Measurements from ENCODE around the gene SIK2.
"Not testable (repeated sequence)": the region's sequence is repeated elsewhere in the genome, so short reads cannot be mapped to it uniquely, and the experiment has no call there.

Gene SIK2

GRCh38 chr11:111703576-111703975, 101.3 kb downstream of the SIK2 start:
- no peak for DNase-seq

GRCh38 chr11:111707039-111707690, 104.9 kb downstream of the SIK2 start:
- DNase-seq = no peak

GRCh38 chr11:111707691-111708067, 105.4 kb downstream of the SIK2 start:
- no peak for DNase-seq

GRCh38 chr11:111714522-111714921, 112.3 kb downstream of the SIK2 start:
- DNase-seq = no peak

GRCh38 chr11:111715142-111715816, 113.0 kb downstream of the SIK2 start:
- no peak for DNase-seq

- DNase-seq = not testable (repeated sequence)
These were observed 115.4 kb downstream of the SIK2 start for GRCh38 chr11:111717660-111718059.

- DNase-seq = no peak
These were observed 116.2 kb downstream of the SIK2 start for GRCh38 chr11:111718436-111718835.

GRCh38 chr11:111718859-111719258, 116.6 kb downstream of the SIK2 start:
- DNase-seq = no peak

GRCh38 chr11:111719379-111719778, 117.1 kb downstream of the SIK2 start:
- no peak for DNase-seq

GRCh38 chr11:111720801-111721494, 118.7 kb downstream of the SIK2 start:
- DNase-seq = no peak

GRCh38 chr11:111722501-111722900, 120.3 kb downstream of the SIK2 start:
- DNase-seq = no peak

GRCh38 chr11:111723595-111723994, 121.3 kb downstream of the SIK2 start:
- DNase-seq = no peak

GRCh38 chr11:111724615-111725129, 122.4 kb downstream of the SIK2 start:
- DNase-seq = no peak

GRCh38 chr11:111725621-111726020, 123.4 kb downstream of the SIK2 start:
- DNase-seq = no peak

- DNase-seq = no peak
These were observed 124.1 kb downstream of the SIK2 start for GRCh38 chr11:111726301-111726713.

- no peak for DNase-seq
These were observed 125.2 kb downstream of the SIK2 start for GRCh38 chr11:111727431-111727830.

- DNase-seq = no peak
These were observed 127.0 kb downstream of the SIK2 start for GRCh38 chr11:111729071-111729830.

GRCh38 chr11:111729831-111730311, 127.6 kb downstream of the SIK2 start:
- DNase-seq = no peak

GRCh38 chr11:111730871-111731591, 128.8 kb downstream of the SIK2 start:
- DNase-seq = no peak

- DNase-seq = no peak
These were observed 129.6 kb downstream of the SIK2 start for GRCh38 chr11:111731821-111732220.

- DNase-seq = no peak
These were observed 130.8 kb downstream of the SIK2 start for GRCh38 chr11:111733016-111733415.

- no peak for DNase-seq
These were observed 131.4 kb downstream of the SIK2 start for GRCh38 chr11:111733611-111734088.
